GM19351 (cell line): Measurements from ENCODE around the gene MRPL11.

Experiments used
- ATAC-seq: cut with Tn5 transposase; IDR thresholded peaks from one replicate; pipeline ENCODE4 v1.9.1; 2021; ENCODE audit warnings: mild to moderate bottlenecking, moderate library complexity; ENCODE audit not compliant: unreplicated experiment

MRPL11 gene

DNA sequence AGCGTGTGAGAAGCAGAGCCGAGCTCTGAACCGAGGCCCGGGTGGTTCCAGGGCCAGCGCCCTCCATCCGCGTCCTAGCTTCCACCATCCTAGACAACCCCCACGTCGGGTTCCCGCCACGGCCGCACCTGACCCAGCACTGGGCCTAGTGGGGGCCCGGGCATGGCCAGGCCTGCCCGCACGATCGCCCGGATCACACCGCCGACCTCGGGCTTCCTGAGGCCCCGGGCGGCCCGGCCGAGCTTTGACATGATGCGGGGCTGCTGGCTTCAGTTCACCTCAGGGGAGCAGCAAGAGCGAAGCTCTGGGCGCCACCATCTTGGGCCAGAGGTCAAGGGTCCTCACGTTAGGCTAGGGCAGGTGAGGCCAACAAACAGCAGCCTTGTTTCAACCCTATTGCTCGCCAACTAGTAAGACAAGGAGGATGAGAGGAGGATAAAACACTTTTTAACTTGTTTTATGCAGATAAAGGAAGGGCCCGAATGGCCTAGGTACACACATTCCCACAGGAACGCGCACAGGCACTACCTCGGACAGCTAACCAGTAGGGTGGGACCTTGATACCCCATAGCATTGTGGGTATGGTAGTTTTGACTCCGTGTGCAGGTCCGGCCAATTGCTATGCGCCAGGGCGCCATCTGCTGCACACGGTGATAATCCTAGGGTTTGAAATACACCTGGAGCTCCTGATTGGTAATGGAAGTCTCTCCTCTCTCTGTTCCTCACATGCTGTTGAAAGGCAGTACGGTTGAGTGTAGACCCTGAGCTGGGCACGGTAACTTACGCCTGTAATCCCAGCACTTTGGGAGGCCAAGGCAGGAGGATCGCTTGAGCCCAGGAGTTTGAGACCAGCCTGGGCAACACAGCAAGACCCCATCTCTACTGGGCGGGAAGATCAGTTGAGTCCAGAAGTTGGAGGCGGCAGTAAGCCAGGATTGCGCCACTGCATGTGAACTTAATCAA lies at the start of gene MRPL11:
Gene MRPL11 (minus strand): TSS at position 345 of the 963 bp plus-strand sequence. CDS start 94 bp downstream, at position 251.
- peak; percentile 93 for ATAC-seq

DNA sequence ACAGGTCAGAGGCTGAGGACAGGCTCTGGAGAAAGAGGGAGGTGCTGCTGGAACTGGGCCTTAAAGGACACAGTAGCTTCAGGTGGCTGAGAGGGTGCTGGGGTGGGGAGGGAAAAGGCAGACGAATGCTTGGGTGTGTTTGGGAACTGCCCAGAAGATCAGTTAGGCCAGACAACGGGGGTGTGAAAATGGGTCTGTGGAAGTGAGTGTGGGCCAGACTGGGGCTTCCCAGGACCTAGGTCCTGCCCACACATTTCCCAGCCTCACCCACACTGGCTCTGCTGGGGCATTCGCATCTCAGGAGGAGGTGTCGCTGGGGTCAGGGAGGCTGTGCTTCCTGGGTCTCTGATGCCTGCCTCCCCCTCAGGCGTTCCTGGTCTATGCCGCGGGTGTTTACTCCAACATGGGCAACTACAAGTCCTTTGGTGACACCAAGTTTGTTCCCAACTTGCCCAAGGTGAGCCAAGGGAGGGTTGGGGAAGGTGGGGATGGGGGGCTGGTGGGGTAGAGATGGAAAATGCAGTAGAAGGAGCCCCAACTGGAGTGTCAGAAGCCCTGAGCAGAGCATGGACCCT lies 46.2 kb upstream of the MRPL11 start:
- ATAC-seq, result no peak

DNA sequence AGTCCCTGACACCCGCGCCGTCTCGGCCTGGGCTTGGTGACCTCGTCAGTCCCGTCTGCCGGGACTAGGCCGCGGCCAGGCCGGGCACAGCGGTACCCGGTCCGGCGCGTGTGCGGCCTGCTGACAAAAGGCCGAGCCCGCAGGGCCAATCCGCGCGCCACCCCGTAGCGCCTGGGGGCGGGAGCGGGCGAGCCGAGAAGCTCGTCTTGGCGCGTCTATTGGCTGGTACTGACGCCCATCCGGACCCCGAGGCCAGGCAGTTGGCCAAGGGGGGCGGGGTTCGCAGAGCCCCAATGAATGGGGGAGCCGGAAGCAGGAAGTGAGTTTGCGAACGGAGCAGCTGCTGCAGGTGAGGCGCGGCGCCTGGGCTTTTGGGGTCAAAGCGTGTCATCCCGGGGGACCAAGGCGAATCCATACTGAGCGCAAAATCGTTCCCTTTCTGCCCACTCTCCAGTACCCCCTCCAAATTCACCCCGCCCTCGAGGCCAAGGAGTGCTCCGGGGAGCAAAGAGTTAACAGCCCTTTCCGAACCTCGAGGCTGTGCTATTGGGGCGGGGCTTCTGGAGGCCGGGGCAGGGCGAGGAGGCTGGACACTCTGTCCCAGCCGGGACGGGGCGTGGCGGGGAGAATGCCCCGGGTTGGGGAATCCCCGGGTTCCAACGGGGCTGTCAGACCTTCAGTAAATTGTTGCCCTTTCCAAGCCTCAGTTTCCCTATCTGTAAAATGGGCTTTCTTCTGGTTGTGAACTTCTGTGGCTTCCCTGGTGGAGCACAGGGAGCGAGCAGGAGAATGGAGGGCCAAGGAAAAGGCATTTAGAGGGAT lies 41.7 kb upstream of the MRPL11 start, which contains the start of gene DPP3:
Gene DPP3 (plus strand): TSS at position 318 of the 822 bp plus-strand sequence. CDS start 1,767 bp downstream, outside the sequence.
- peak; percentile 93 for ATAC-seq

DNA sequence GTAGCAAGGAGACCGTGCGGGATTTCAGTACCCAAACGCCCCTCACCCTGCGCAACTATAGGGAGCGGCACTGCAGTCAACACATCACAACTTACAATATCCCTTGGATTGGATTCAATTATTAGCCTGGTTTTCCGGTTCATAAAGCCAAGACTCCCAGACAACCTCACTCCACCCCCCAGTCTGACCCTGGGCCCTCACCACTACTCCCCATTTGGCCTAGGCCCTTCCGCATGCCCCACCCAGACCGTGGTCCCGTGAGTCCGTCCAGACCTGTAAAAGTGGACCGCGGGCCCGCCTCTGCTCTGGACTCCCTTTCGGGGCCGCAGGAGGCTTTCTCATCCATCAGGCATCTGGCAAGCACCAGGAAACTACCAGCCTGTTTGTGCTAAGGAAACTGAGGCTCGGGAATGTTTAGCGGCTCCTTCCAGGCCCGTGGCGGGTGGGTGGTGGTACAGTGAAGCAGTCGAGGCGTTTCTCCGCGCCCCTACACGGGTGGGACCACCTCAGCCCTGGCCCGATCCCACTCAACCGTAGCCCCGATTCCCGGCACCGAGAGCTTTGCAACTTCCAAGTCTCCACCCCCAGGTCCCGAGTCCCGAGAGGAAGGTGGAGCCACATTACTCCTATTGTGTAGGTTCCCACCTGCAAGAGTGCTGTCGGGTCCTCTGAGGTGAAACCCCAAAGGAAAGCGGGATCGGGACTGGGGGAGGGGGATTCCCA lies 40.9 kb upstream of the MRPL11 start:
- ATAC-seq, result no peak

DNA sequence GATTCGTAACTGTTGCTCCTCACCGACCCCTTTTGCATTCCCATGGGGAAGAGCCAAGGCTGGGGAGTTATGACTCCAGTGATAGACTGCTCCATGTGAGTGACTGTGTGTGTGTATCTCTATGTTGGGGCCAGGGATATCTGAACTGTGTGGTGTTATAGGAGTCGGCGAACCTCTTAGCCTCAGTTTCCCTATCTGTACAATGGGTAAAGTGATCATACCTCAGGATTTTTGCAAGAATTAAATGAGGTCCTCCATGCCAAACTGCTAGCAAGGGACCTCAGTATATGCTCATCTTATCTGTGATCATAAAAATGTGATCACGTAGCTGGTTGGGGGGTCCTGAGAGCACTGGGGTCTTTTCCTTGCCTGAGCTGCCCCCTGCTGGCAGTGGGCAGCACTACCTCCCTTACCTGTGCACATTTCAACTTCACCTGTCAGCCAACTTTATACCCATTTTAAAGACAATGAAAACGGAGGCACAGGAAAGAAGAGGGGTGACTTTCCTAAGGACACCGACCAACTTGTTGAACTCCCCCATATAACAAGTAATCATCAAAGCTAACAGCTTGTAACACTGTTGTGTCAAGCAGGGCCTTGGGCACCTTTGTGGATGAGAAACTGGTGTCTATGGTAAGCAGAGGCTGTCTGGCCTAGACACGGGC lies 40.2 kb upstream of the MRPL11 start:
- no peak for ATAC-seq

DNA sequence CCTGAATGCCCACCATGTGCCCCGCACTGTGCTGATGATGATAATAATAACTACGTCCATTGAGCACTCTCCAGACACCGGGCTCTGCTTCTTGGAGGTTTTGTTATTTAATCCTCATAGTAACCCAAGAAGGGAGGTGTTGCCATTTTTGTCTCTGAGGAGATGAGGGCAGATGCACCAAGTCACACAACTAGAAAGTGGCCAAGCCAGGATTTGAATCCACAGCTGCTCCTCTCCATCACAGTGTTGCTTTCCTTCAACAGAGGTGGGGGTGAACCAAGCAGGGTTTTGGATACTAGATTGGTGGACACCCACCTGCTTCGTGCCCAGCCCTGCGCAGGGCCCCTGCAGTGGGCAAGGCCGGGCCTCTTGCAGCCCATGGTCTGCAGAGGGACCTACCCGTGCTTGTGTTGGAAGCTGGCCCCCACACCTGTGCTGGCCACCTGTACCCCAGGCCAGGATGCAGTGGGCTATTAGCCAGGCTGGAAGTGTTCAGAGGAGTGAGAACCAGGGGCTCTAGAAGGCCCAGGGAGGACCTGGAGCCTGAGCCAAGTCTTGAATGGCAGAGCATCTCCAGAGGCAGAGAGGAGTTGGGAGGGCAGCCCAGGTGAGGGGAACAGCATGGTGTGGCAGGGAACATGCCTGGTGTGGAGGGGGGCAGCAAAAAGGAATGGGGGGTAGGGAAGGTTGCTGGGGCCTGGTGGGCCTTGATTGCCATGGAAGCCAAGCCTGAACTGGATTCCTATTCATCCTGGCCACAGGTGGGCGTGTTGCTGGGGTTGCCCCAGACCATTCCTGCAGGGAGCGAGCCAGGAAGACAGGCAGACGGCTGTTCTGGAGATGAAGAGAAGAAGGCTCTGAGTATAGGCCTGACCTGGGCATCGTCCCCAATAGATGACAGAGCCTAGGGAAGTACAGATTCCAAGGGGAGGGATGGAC lies 38.9 kb upstream of the MRPL11 start:
- no peak for ATAC-seq

DNA sequence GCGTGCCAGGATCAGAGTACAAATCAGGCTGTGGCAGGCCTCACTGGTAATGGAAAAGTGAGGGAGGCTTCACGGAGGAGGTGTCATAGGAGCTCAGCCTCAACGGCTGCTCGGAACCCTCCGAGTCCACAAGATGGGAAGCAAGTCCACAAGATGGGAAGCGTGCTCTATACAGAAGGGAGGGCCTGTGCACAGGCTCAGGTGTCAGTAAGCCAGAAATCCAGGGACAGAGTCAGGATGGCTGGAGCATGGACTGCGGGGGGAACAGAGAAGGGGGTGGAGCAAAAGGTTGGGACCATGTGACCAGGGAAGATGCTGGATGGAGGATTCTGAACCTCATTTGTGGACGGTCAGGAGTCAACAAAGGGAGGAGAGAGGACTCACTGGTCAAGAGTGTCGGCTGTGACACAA lies 38.2 kb upstream of the MRPL11 start:
- ATAC-seq, result no peak

DNA sequence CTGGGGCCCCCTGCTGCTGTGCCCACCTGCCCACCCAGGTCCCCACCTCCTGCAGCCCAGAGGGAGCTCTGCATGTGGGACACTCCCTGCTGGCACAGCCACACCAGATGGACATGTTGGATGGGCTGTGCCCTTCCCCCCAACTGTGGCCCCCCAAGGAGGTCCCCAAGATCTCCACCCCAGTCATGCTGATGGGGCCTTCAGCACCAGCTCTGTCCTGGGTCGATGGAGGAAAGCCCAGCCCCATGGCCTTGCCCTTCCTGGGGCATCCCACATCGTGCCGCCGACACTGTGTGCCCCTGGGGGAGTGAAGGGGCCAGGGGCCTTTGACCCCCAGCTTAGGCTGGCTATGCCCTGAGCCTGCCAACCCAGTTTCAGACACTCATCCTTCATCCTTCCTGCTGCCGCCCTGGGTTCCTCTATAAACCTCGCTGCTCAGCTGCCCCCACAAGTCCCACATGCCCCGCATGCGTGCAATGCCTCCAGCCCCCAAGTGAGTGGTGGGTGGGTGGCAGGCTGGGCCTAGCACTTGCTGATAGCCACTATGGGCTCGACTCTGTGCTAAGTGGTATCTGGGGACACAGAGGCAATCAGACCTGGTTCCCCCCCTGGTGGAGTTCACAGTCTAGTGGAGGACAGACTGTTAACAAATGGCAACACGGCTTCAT lies 37.7 kb upstream of the MRPL11 start:
- ATAC-seq, result no peak

DNA sequence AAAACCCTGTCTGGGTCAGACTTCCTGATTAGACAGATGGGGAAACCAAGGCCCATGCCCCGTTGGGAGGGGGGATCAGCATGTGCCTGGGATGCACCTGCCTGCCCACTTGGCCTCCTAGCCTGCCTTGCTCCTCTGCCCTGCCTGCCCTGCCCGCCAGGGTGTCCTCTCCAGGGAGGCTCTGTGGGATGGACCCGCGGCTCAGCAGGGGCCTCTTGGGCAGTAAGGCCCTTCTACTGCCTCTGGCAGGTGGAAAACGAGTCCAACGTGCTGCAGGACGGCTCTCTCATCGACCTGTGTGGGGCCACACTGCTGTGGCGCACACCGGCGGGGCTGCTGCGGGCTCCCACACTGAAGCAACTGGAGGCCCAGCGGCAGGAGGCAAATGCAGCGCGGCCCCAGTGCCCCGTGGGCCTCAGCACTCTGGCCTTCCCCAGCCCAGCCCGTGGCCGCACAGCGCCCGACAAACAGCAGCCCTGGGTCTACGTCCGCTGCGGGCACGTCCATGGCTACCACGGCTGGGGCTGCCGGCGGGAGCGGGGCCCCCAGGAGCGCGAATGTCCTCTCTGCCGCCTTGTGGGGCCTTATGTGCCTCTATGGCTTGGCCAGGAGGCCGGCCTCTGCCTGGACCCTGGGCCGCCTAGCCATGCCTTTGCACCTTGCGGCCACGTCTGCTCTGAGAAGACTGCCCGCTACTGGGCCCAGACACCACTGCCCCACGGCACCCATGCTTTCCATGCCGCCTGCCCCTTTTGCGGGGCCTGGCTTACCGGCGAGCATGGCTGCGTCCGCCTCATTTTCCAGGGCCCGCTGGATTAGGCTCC lies 36.9 kb upstream of the MRPL11 start:
- no peak for ATAC-seq

DNA sequence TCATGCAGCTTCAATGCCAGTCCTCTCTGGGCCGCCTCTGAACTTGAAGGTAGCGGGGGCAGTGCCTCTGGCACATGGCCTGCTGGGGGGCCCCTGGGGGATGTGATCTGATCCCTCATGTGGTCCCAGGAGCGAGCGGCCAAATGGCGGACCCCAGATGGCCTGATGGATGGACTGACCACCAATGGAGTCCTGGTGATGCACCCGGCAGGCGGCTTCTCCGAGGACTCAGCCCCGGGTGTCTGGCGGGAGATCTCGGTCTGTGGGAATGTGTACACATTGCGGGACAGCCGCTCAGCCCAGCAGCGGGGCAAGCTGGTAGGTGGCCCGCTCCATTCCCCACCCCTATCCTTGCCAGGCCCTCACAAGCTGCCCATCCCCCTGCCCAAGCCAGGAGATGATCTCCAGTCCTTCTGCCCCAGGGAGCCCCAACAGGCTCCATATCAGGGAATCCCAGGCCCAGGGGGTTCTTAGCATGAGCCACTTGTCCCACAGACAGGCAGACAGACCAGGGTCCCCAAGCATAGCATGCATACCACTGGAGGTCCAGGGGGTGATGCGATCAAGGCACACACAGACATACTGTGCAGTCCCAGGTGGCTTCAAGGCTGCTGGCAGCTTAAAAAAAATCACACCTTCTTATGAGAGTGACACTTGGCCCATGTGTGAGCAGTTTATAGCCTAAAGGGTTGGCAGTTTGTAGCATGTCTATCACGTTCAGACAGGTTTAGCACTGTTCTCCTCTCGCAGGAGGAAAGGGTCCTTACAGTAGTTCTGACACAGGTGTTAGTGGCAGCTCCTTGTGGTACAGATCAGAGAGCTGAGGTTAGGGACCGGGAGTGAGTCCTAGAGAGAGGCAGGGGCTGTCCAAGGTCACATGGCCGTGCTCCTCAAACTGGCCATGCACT lies 35.2 kb upstream of the MRPL11 start:
- ATAC-seq, result no peak

DNA sequence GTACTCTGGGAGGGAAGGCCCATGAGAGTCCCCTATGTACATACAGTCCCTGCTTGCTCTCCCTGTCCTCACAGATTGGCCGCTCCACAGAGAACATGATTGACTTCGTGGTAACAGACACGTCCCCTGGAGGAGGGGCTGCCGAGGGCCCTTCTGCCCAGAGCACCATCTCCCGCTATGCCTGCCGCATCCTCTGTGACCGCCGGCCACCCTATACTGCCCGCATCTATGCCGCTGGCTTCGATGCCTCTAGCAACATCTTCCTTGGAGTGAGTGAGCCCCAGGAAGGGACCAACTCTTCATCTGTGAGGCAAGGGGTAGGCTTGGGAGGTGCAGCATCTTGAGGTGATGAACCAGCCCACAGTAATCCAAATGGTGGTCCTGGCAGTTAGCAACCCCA lies 34.5 kb upstream of the MRPL11 start:
- no peak for ATAC-seq

DNA sequence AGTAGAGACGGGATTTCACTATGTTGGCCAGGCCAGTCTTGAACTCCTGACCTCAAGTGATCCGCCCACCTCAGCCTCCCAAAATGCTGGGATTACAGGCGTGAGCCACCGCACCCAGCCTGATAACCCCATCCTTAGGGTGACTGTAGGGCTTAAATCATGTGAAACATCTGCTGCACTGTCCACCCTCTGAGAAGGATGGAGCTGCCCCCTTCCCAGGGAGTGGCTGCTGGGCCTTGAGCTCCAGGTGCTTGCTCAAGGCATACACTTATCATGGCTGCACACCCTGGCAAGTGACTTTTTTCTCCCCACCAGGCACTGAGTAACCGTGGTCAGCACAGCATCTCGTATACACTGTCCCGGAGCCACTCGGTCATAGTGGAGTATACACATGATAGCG lies 33.4 kb upstream of the MRPL11 start:
- ATAC-seq, result no peak

DNA sequence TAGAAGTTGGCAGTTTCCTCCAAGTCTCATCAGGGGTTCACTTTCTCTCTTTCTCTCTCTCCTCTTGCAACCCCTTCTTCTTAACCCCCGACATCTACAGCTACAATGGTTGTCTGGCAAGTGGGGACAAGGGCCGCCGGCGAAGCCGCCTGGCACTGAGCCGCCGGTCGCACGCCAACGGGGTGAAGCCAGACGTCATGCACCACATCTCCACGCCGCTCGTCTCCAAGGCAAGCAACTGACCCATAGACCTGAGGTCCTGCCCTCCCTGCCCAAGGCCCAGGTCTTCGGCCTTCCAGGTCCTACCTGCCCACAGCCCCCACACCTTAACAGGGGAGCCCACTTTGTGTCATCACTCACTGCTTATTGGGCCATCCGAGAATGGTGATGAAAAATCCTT lies 32.5 kb upstream of the MRPL11 start:
- no peak for ATAC-seq

DNA sequence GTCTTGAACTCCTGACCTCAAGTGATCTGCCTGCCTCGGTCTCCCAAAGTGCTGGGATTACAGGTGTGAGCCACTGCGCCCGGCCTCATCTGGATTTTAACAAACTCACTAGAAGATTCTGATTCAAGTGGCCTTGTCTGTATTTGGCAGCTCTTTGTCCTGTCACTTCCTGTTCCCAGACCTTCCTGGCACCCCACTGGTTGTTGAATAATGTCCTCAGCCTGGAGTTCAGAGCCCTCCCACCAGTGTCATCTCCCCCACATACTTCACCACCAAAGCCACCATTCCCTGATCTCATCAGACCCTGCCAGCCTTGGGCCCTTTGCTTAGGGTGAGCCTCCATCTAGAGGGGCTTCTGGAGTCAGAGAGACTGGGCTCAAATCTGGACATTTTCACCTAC lies 31.4 kb upstream of the MRPL11 start:
- no peak for ATAC-seq

DNA sequence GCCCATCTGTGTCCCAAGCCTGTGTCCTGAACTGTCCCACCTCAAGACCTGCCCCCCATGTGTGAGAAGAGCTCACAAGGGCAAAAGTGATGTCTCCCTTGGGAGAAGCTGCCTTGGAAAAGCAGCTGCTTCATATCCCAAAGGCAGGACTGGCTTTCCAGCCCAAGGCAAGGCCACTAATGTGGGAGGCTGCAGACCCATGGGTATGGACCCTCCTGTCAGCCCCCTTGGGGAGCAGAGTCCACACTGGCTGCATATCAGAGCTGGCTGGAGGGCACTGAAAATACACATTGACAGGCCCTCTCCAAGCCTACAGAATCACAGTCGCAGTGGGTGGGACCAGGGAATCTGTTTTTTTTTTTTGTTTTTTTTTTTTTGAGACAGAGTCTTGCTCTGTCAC lies 30.8 kb upstream of the MRPL11 start:
- ATAC-seq, result no peak

DNA sequence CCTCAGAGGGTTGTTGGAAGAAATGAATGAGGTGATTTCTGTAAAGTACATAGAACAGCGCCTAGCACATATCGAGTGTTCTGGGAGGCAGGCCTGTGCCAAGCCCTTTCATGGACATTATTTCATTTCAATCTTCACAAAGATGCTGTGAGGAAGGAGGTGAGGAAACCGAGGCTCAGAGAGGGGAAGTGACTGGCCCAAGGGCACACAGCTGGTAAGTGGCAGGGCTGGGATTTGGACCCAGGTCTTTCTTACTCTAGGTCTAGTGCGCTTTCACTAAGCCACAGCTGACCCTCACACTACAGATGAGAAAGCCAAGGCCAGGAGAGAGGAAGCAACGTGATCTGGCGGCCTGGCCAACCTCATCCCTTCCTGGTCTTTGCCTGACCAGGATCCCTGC lies 30.0 kb upstream of the MRPL11 start:
- no peak for ATAC-seq

DNA sequence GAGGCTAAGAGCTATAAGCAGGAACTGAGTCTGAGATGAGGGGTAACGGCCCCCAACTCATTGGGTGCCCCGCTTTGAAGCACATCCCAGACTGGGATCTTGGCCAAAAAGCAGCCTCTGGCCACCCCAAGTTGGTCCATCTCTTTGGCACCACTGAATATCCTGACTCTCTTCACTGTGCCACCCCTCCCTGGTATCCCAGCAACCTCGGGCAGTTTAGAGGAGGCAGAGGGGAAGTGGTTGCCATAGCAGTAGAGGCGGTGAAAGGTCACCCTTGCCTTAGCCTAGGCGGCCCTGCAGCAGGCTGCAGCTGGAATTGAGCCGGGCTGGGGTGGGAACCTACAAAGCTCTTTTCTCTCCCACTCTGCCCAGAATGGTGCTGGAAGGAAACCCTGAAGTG lies 29.1 kb upstream of the MRPL11 start:
- ATAC-seq, result no peak
